Endodermal cell (in vitro differentiated cells): ENCODE measurements around the gene ZNF346. TPM values are rescaled to one million over a fixed set of nuclear protein-coding genes. Genes with fewer than 3 reads are reported as not detected.
"Not testable (repeated sequence)": the region's sequence is repeated elsewhere in the genome, so short reads cannot be mapped to it uniquely, and the experiment has no call there.

ENCODE experiments used
- DNase-seq: peaks from one replicate; pipeline ENCODE4 v3.0.0-alpha.2; 2017
- H3K27ac ChIP-seq: 2 replicates; pipeline ENCODE4 v1.5.1; 2013; ENCODE audit warnings: mild to moderate bottlenecking, low read depth, low read length, moderate library complexity
- H3K27me3 ChIP-seq: 2 replicates; pipeline ENCODE4 v1.6.1; 2013; ENCODE audit warnings: mild to moderate bottlenecking, low read length, moderate library complexity; ENCODE audit not compliant: insufficient read depth, control insufficient read depth, poor library complexity, severe bottlenecking
- H3K36me3 ChIP-seq: 2 replicates; pipeline ENCODE4 v1.7.0; 2013; ENCODE audit warnings: mild to moderate bottlenecking, low read length, moderate library complexity; ENCODE audit not compliant: control insufficient read depth, insufficient read depth
- H3K4me1 ChIP-seq: one replicate; pipeline ENCODE4 v1.7.0; 2013; ENCODE audit warnings: low read length; ENCODE audit not compliant: control insufficient read depth, insufficient read depth
- H3K4me3 ChIP-seq: 2 replicates; pipeline ENCODE4 v1.5.1; 2013; ENCODE audit warnings: mild to moderate bottlenecking, low read length, moderate library complexity
- H3K9ac ChIP-seq: 2 replicates; pipeline ENCODE4 v1.6.1; 2013; ENCODE audit warnings: mild to moderate bottlenecking, low read length, moderate library complexity; ENCODE audit not compliant: poor library complexity, severe bottlenecking; ENCODE audit errors: extremely low read depth
- H3K9me3 ChIP-seq: 2 replicates; pipeline ENCODE4 v1.6.1; 2013; ENCODE audit warnings: mild to moderate bottlenecking, low read length, moderate library complexity; ENCODE audit not compliant: control insufficient read depth
- H3K27ac Mint-ChIP-seq: 2 replicates; pipeline ENCODE4 v1.8.0; 2020; ENCODE audit warnings: mixed read lengths
- H3K27me3 Mint-ChIP-seq: 2 replicates; pipeline ENCODE4 v1.8.0; 2021; ENCODE audit warnings: mild to moderate bottlenecking, mixed read lengths; ENCODE audit not compliant: insufficient read depth
- H3K36me3 Mint-ChIP-seq: 2 replicates; pipeline ENCODE4 v1.8.0; 2020; ENCODE audit warnings: low read depth, mixed read lengths
- H3K4me1 Mint-ChIP-seq: 2 replicates; pipeline ENCODE4 v1.8.0; 2020; ENCODE audit warnings: mixed read lengths
- H3K4me3 Mint-ChIP-seq: 2 replicates; pipeline ENCODE4 v1.8.0; 2020; ENCODE audit warnings: mild to moderate bottlenecking, moderate library complexity, mixed read lengths
- H3K9me3 Mint-ChIP-seq: 2 replicates; pipeline ENCODE4 v1.8.0; 2020; ENCODE audit warnings: mild to moderate bottlenecking, mixed read lengths
- CTCF ChIP-seq: fragments of 200-600 bp; sonication (generic); conservative IDR thresholded peaks from 2 replicates; pipeline ENCODE4 v1.5.0; 2021; ENCODE audit warnings: antibody characterized with exemption, mild to moderate bottlenecking
- WGBS, 2 experiments: methylation state at CpG; one replicate each; pipeline versions ENCODE4 v1.1.5 to v1.1.7; 2013; ENCODE audit warnings: missing lambda C conversion rate in 2 of 2, mixed read lengths in 1 of 2; ENCODE audit not compliant: insufficient coverage in 1 of 2, insufficient read length in 1 of 2; 5-methylcytosine and 5-hydroxymethylcytosine counted together
- total RNA-seq, 2 donors: library from RNA; stranded (reverse); fragmentation: NEBNext Ultra II Directional in 1 of 2; extraction: Animal tissue kit (Norgen Biotek cat#: 25700) in 1 of 2; gene quantifications; 2 replicates in 1 of 2; 3 replicates in 1 of 2; pipeline ENCODE4 v1.2.1, GENCODE V29; 2021

The ZNF346 gene
- total RNA-seq, 2 donors from 2014 or later = 25.4 to 38.6 TPM

GRCh38 chr5:177044641-177045040 is 22.1 kb downstream of the ZNF346 start:
- Mint-ChIP-seq H3K9me3 (no peaks in the 10 kb centered on the region), H3K27me3 (no peaks in the 10 kb centered on the region), H3K27ac (no peak overlapping the region), H3K4me3 (no peak overlapping the region), H3K36me3 (peaks cover 57% of the 10 kb centered on the region), H3K4me1 (no peaks in the 10 kb centered on the region)
- TF ChIP-seq CTCF = no peak
- WGBS, 2 experiments = 98 to 100% methylated on average over 1 of the region's 1 CpG
- H3K9me3 ChIP-seq = no peaks in the 10 kb centered on the region
- no peak for DNase-seq
- no peak overlapping the region for H3K4me3 ChIP-seq
- no peak overlapping the region for H3K27ac ChIP-seq
- no peaks in the 10 kb centered on the region for H3K27me3 ChIP-seq
- H3K9ac ChIP-seq = no peak overlapping the region
- H3K4me1 ChIP-seq = no peaks in the 10 kb centered on the region
- peaks cover 71% of the 10 kb centered on the region for H3K36me3 ChIP-seq

GRCh38 chr5:177045631-177046030 is 23.1 kb downstream of the ZNF346 start:
- no peak for TF ChIP-seq CTCF
- Histone ChIP-seq H3K4me1 (no peaks in the 10 kb centered on the region), H3K27ac (no peak overlapping the region), H3K9me3 (no peaks in the 10 kb centered on the region), H3K36me3 (peaks cover 72% of the 10 kb centered on the region), H3K9ac (no peak overlapping the region), H3K4me3 (no peak overlapping the region), H3K27me3 (no peaks in the 10 kb centered on the region)
- H3K27ac Mint-ChIP-seq = no peak overlapping the region
- H3K4me3 Mint-ChIP-seq = no peak overlapping the region
- peaks cover 61% of the 10 kb centered on the region for H3K36me3 Mint-ChIP-seq
- H3K9me3 Mint-ChIP-seq = no peaks in the 10 kb centered on the region
- WGBS, 2 experiments = 89 to 96% methylated on average over 2 to 4 of the region's 4 CpGs
- no peaks in the 10 kb centered on the region for H3K4me1 Mint-ChIP-seq
- DNase-seq = no peak
- H3K27me3 Mint-ChIP-seq = no peaks in the 10 kb centered on the region

- H3K27me3 Mint-ChIP-seq, H3K9ac ChIP-seq, H3K4me1 ChIP-seq, H3K27me3 ChIP-seq, H3K27ac Mint-ChIP-seq, H3K4me1 Mint-ChIP-seq, H3K9me3 Mint-ChIP-seq, H3K4me3 ChIP-seq, H3K27ac ChIP-seq, H3K9me3 ChIP-seq, DNase-seq, H3K4me3 Mint-ChIP-seq: not testable (repeated sequence)
- 60 to 95% methylated on average over 1 to 7 of the region's 7 CpGs for WGBS, 2 experiments
- H3K36me3 Mint-ChIP-seq = peaks cover 57% of the 10 kb centered on the region
- peaks cover 70% of the 10 kb centered on the region for H3K36me3 ChIP-seq
Observed at GRCh38 chr5:177048531-177048930, 26.0 kb downstream of the ZNF346 start.

DNA sequence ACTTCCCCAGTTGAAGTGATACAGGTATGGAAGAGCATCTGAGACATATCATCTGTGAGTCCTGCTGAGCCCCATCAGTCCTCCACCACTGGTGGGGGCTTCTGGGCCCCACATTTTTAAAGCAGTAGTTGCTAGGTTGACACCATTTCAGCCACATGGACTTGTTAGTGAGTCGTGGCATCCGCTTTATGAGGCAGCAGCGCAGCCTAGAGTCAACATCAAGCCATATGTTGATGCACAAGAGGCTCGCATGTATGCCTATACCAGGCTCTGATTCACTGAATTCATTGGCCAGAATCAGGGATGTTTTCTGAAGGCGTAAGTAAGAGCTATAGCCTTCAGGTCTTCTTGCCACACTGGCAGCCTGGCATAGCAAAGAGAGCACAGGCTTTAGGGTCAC is 26.8 kb downstream of the ZNF346 start:
- Histone ChIP-seq H3K27me3 (no peaks in the 10 kb centered on the region), H3K27ac (no peak overlapping the region), H3K9me3 (no peaks in the 10 kb centered on the region), H3K4me3 (no peak overlapping the region), H3K4me1 (no peaks in the 10 kb centered on the region), H3K9ac (no peak overlapping the region), H3K36me3 (peaks cover 69% of the 10 kb centered on the region)
- 94 to 96% methylated on average over 5 of the region's 5 CpGs for WGBS, 2 experiments
- H3K27ac Mint-ChIP-seq = no peak overlapping the region
- no peak for DNase-seq
- H3K9me3 Mint-ChIP-seq = no peaks in the 10 kb centered on the region
- H3K36me3 Mint-ChIP-seq = peaks cover 55% of the 10 kb centered on the region
- H3K27me3 Mint-ChIP-seq = no peaks in the 10 kb centered on the region
- H3K4me3 Mint-ChIP-seq = no peak overlapping the region
- TF ChIP-seq CTCF = no peak
- H3K4me1 Mint-ChIP-seq = no peaks in the 10 kb centered on the region
